ENCODE data around the gene NUP43.
"Not testable (repeated sequence)": the region's sequence is repeated elsewhere in the genome, so short reads cannot be mapped to it uniquely, and the experiment has no call there.

NUP43 gene

DNA sequence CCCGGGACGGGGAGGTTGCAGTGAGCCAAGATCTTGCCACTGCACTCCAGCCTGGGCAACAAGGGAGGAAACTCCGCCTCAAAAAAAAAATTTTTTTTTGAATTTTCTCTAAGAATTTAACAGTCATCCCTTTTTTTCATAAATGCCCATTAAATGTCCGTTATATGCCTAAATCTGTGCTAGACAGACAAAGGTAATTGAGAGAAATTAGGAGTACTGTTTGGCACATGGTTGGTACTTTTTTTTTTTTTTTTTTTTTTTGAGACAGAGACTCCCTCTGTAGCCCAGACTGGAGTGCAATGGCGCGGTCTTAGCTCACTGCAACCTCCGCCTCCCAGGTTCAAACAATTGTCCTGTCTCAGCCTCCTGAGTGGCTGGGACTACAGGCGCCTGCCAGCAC lies 4.9 kb upstream of the NUP43 start:
- TF ChIP-seq, protein P1, sequence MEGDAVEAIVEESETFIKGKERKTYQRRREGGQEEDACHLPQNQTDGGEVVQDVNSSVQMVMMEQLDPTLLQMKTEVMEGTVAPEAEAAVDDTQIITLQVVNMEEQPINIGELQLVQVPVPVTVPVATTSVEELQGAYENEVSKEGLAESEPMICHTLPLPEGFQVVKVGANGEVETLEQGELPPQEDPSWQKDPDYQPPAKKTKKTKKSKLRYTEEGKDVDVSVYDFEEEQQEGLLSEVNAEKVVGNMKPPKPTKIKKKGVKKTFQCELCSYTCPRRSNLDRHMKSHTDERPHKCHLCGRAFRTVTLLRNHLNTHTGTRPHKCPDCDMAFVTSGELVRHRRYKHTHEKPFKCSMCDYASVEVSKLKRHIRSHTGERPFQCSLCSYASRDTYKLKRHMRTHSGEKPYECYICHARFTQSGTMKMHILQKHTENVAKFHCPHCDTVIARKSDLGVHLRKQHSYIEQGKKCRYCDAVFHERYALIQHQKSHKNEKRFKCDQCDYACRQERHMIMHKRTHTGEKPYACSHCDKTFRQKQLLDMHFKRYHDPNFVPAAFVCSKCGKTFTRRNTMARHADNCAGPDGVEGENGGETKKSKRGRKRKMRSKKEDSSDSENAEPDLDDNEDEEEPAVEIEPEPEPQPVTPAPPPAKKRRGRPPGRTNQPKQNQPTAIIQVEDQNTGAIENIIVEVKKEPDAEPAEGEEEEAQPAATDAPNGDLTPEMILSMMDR (IDR thresholded peaks at IDR 0.05; ENCODE audit: low read depth, low read length), result no peak
- TF ChIP-seq POLR2A (IDR thresholded peaks at IDR 0.05; ENCODE audit: extremely low read depth, insufficient read length), result no peak
- no peak for TF ChIP-seq MYC (IDR thresholded peaks at IDR 0.05; ENCODE audit: low read depth, low read length)
- TF ChIP-seq, protein P2, sequence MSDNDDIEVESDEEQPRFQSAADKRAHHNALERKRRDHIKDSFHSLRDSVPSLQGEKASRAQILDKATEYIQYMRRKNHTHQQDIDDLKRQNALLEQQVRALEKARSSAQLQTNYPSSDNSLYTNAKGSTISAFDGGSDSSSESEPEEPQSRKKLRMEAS (IDR thresholded peaks at IDR 0.05; ENCODE audit: low read depth, low read length), result no peak
- H3K4me3 ChIP-seq (ENCODE audit: low read depth, low read length), result peak overlapping the region; percentile 90
- DNase-seq (ENCODE audit: low read depth), result no peak

DNA sequence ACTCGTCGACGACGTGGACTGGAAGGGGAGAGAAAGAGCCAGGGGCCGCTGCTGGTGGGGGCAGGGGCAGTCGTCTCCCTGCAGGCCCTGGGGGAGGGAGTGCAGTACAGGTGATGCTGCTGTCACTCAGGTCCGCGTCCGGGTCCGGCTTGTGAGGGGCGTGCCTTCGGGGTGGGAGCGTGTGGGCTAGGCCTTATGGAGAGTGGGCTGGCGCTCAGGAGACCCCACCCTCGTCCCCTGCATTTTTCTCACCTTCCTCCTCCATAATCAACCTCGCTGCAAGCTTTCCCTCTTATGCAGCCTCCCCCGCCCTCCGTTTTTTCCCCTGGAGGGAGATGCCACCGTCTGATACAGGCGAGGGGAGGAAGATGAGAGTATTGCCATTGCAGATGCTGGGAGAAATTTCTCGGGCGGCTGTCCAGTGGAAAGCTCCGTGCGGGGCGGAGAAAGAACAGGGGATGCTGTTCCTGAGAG lies 3.8 kb upstream of the NUP43 start:
- peak overlapping the region; percentile 90 for H3K4me3 ChIP-seq (ENCODE audit: low read depth, low read length)
- TF ChIP-seq, protein P2 (IDR thresholded peaks at IDR 0.05; ENCODE audit: low read depth, low read length), result no peak
- no peak for TF ChIP-seq MYC (IDR thresholded peaks at IDR 0.05; ENCODE audit: low read depth, low read length)
- no peak for TF ChIP-seq POLR2A (IDR thresholded peaks at IDR 0.05; ENCODE audit: extremely low read depth, insufficient read length)
- TF ChIP-seq, protein P1 (IDR thresholded peaks at IDR 0.05; ENCODE audit: low read depth, low read length), result no peak
- DNase-seq (ENCODE audit: low read depth), result peak; percentile 79

DNA sequence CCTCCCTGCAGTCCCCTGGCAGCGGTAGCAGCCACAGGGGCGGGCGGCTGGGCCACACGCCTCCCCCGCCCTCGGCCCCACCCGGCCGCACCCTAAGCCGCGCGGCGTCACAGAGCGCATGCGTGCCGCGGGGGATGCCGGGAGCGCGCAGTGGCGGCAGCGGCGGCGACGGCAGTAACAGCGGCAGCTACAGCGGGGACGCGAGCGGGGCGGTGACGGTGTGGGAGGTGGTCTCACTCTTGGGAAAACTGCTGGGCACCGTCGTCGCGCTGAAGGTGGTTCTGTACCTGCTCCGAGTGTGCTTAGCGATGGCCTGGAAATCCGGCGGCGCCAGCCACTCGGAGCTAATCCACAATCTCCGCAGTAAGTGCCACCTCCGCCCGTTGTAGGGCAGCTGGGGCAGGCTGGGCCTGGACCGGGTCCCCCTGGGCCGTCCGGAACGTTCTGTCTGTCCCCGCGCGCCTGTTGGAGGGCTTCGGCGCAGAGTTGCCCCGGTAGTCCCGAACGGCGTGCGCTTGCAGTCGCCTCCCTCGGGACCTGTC lies 3.3 kb upstream of the NUP43 start, which contains the start of gene PCMT1:
Gene PCMT1, plus strand, starts transcription at position 148 of the 542 bp plus-strand sequence. Its CDS starts 161 bp downstream, at position 309.
- H3K4me3 ChIP-seq (ENCODE audit: low read depth, low read length), result peak within 1 kb of the TSS; percentile 90
- TF ChIP-seq, protein P1 (IDR thresholded peaks at IDR 0.05; ENCODE audit: low read depth, low read length), result no peak
- peak; percentile 73 for TF ChIP-seq POLR2A (IDR thresholded peaks at IDR 0.05; ENCODE audit: extremely low read depth, insufficient read length)
- TF ChIP-seq MYC (IDR thresholded peaks at IDR 0.05; ENCODE audit: low read depth, low read length), result no peak; the same call in 1 of the 2 replicates
- TF ChIP-seq, protein P2 (IDR thresholded peaks at IDR 0.05; ENCODE audit: low read depth, low read length), result 0 out of 2 replicates have a peak, but pooled peaks have one; percentile 6
- peak; percentile 97 for DNase-seq (ENCODE audit: low read depth)

DNA sequence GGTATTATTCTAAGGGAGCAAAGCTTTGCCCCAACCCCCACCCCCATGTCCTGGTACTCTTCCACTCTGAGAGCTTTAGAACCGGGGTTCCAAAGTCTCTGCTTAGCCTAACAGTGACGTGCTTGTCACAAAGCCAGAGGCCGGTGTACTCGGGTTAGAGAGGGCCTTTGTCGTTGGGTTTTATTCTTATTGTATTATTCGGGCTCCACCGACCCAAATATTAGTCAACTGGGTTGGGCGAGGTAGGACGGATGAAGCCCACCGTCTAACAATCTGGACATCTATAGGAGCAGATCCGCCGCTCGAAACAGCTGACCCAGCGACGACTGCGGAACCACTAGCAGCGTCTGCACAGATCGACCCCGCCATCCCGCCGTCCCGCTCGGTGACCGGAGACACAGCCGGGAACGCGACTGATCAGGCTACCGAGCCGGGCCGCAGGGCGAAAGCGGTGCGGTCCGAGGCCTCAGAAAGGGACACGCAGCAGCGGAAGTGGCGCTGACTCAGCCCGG lies 2.8 kb upstream of the NUP43 start:
- peak overlapping the region; percentile 58 for H3K4me3 ChIP-seq (ENCODE audit: low read depth, low read length)
- DNase-seq (ENCODE audit: low read depth), result not testable (repeated sequence)

DNA sequence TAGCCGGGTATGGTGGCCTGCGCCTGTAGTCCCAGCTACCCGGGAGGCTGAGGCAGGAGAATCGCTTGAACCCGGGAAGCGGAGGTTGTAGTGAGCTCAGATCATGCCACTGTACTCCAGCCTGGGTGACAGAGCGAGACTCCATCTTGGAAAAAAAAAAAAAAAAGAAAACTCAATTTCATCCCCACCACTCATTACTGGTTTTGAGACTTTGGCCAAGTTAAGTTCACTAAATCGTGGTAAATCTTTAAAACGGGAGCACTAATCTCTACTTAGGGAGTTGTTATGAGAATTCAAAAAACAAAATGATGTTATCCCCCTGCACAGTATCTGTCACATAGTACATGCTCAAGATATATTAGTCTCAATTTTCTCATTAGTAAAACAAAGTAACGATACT lies 1.1 kb downstream of the NUP43 start:
- peak overlapping the region; percentile 99 for H3K4me3 ChIP-seq (ENCODE audit: low read depth, low read length)
- not testable (repeated sequence) for DNase-seq (ENCODE audit: low read depth)

DNA sequence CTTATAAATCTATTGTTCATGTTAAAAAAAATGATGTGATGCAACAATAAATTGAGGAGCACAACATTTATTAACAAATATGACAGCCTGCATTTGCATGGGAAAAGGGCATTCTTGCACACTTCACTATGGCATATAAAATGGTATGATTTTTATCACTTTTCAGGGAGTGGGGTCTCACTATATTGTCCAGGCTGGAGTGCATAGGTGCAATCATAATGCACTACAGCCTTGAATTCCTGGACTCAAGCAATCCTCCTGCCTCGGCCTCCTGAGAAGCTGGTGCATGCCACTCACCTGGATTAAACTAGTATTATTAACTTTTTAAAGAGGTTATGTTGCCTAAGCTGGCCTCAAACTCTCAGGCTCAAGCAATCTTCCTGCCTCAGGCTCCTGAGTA lies 11.4 kb downstream of the NUP43 start:
- no peak for DNase-seq (ENCODE audit: low read depth)
- TF ChIP-seq, protein P2 (IDR thresholded peaks at IDR 0.05; ENCODE audit: low read depth, low read length), result no peak
- TF ChIP-seq MYC (IDR thresholded peaks at IDR 0.05; ENCODE audit: low read depth, low read length) (no peak), POLR2A (IDR thresholded peaks at IDR 0.05; ENCODE audit: extremely low read depth, insufficient read length) (no peak)
- TF ChIP-seq, protein P1 (IDR thresholded peaks at IDR 0.05; ENCODE audit: low read depth, low read length), result no peak
- no peak overlapping the region for H3K4me3 ChIP-seq (ENCODE audit: low read depth, low read length)

Data from NB4 (cell line).